GM03348 (cell line): ENCODE data around the gene RIBC2.
A peak's percentile ranks its signal among the peaks of the same experiment; 100 is the strongest.

Source experiments
- DNase-seq: peaks from one replicate; pipeline ENCODE4 v3.0.0; 2012; ENCODE audit warnings: low spot score

The RIBC2 gene

DNA sequence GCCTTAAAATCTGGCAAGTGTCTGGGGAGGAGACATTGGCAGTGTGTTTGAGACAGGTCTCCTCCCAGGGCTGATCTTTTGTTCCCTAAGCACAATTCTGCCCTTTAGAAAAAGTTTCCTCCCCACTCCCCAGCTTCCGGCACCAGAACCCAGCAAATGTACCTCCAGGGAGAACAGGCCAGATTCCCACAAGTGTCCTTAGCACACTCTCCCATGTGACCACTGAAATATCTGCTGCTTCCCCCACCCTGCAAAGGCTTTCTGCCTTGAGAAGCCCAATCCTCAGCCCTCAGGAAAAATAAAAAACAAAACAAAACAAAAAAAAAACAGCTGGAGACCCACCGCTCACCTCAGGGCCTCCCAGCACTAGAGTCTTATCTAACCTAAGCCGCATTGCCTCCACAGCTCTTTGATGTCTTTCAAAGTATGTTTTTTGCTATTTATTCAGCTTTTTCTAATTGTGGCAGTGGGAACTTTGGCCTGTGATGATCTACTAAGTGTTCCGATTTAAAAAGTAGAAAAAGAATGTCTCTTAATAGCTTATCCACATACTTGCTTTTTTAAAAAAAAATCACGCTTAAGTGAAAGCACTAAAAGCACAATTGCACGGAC, 60.2 kb downstream of the RIBC2 start:
- no peak for DNase-seq

DNA sequence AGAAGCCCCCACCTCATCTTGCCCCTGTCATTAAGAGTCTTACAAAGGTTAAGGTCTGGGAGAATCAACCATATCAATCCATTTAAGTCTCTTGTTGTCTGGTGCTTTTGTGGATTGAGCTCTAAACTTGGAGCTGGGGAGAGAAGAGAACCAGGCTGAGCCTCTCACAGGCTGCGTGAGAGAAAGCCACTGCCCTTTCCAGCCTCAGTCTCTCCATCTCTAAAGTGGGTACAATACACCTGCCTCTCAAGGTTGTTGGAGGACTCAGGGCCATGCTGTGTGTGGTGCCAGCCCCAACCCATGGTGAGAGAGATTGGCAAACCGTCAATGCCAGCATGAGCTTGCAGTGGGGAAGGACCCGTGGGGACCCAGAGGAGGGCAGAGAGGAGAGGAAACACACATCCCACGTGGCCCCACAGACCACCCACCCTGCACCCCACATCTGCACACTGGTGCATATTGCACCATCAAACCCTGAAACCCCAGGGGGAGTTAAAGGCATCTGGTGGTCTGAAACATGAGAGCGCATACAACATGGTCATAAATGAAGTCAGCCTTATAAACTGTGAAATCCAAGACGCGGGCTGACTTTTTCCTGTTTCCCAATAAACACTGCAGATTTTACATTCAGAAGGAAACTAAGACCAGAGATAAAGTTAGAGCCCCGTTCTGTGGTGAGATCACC, 61.7 kb downstream of the RIBC2 start:
- no peak for DNase-seq

DNA sequence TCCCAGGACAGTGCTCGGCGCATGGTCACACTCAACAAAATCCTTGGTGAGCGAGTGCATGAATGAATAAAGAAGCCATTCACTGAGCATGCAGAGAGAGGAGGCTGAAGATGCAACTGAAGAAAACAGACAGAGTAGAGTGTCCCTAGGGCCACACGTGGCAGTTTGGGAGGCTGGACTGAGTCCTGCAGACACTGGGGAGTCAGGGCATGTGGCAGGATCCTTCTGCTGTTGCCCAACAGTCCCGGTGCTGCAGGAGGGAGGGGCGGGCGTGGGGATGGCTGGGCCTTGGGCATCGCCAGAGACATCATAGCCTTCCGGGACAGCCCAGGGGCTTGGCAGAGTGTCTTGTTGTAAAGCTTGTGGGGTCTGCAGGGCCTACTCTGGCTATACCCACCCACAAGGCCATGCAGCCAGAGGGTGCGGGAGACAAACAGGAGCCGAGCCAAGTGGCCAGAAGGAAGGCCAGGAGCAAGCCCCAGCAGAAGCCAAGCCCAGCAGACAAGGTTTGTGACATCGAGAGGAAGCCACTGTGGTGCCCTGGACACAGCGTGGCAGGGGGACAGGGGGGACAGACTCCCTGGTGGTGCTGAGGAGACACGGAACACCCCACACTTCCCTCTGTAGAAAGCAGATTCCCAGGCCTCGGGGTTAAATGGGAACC, 62.5 kb downstream of the RIBC2 start:
- DNase-seq: no peak

DNA sequence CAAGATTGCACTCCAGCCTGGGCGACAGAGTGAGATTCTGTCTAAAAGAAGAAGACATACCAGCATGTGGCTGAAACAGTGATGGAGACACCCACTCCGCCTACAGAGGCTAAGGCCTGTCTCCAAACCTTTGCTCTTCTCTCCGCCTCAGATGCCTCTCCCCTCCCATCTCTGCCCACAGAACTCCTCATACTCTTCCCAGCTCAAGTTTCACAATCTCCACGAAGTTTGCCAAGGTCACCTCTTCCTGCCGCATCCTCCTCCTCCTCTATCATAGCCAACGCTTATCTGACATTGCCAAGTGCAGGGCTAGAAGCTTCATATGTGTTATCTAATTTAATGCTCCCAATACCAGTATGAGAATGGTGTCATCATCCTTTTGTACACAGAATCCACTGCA, 63.3 kb downstream of the RIBC2 start:
- no peak for DNase-seq

DNA sequence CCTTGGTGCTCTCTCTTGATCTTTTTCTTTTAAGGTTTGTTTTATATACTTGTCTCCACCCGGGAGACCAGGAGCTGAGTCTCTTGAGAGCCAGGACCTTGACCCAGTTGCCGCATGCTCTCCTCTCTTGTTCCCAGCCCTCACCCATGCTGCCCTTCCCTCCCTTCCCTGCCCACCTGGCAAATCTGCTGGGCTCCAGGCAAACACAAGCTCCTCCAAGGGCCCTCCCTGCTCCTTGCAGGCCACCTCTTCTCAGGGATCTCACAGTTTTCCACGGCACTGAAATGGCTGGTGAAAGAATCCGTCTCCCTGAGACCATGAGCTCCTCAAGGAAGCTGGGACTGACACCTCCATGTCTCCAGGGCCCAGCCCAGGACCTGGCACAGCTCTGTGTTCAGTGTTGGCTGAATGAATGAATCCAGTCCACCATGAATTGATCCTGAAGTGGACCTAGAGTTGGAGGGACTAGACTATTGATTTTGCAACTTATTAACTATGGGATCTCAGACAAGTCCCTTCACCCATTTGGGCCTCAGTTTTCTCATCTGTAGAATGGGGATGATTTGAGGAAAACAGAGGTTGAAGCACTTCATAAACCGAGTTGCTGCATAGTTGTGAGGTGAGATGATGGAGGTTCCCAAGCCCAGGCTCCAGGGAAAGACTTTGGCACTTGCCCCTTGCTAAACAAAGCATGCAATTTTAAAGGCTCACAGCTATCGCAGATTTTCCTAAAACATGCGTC, 64.0 kb downstream of the RIBC2 start:
- no peak for DNase-seq

DNA sequence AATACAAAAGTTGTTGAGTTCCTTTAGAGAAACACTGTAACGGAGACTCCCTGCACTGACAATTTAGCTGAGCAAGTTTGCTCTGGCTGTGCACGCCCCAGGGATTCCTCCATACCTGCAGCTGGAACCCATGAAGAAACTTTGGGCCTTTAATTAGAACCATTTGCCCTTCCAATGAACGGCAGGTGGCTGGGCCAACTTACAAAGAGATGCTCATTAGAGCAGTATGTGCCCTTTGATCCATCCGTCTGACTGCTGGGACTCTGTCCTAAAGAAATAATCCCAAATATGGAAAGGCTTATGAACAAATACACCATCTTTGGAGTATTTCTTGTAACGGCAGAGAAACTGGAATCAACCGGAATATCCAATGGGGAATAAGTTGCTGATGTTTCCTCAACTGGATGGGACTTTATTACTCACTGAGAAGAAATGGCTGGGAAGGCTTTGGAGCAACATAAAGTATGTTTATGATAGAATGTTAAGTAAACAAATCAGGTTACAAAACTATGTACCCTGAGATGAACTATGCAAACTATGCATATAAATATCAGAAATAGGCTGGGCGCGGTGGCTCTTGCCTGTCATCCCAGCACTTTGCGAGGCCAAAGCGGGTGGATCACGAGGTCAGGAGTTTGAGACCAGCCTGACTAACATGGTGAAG, 64.7 kb downstream of the RIBC2 start:
- DNase-seq: peak; percentile 68

DNA sequence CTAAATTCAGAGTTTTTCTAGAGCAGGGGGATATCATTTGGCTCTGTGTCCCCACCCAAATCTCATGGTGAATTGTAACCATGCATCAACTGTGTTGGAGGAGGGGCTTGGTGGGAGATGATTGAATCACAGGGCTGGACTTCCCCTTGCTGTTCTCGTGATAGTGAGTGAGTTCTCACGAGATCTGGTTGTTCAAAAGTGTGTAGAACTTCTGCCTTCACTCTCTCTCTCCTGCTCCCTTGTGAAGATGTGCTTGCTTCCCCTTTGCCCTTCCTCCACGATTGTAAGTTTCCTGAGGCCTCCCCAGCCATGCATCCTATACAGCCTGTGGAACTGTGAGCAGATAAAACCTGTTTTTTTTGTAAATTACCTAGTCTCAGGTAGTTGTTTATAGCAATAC, 67.2 kb downstream of the RIBC2 start:
- no peak for DNase-seq

DNA sequence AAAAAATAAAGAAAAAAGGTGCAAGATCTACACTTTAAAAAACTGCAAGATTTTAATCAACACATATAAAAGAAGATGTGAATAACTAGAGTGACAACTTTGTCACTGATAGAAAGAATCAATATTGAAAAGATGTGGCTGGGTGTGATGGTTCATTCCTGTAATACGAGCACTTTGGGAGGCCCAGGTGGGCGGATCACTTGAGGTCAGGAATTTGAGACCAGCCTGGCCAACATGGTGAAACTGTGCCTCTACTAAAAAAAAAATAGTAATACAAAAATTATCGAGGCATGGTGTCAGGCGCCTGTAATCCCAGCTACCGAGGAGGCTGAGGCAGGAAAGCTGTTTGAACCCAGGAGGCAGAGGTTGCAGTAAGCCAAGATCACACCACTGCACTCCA, 68.2 kb downstream of the RIBC2 start:
- no peak for DNase-seq
